RPMI8226 (cell line): Measurements from ENCODE around the gene COMMD7.

Source experiments
- DNase-seq: peaks from one replicate; pipeline ENCODE4 v3.0.0-alpha.2; 2015

Gene COMMD7

GRCh38 chr20:32672982-32673851 is 70.0 kb downstream of the COMMD7 start:
- no peak for DNase-seq

GRCh38 chr20:32672394-32672981 is 70.8 kb downstream of the COMMD7 start:
- DNase-seq: no peak

DNA sequence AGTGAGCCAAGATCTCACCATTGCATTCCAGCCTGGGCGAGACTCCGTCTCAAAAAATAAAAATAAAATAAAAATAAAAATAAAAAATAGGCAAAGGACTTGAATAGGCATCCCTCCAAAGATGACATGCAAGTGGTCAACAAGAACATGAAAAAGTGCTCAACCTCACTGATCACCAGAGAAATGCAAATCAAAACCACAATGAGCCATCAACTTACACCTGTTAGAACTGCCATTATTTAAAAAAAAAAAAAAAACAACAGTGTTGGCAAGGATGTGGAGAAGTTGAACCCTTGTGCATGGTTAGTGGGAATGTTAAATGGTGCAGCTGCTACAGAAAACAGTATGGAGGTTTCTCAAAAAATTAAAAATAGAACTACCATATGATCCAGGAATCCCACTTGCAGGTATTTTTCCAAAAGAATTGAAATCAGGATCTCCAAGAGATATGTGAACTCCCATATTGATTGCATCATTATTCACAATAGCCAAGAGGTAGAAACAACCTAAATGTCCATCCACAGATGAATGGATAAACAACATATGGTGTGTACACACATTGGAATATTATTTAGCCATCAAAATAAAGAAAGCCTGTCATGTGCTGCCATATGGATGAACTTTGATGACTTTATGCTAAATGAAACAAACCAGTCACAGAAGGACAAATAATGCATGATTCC is 72.4 kb downstream of the COMMD7 start:
- DNase-seq: peak; percentile 54

GRCh38 chr20:32667027-32667426 is 76.2 kb downstream of the COMMD7 start:
- no peak for DNase-seq

DNA sequence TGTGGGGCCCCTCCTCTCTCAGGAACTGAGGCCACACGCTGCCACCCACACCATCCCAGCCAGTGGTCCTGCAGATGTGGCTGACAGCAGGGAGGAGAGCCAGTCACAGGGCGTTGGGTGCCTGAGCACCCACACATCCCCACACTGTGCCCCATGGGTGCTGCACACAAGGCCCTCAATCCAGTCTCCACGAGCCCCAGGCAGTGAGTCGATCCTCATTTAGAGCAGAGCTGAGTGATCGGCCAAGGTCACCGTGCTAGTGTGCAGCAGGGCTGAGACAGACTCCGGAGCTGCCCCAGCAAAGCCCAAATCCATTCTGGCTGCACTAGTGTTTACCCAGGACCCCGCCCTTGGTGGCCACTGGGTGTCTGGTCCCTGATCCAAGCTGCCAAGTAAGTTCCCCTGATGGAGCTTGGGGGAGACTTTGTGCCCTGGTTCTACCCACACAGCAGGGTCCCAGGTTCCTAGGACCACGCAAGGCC is 78.5 kb downstream of the COMMD7 start:
- DNase-seq: no peak

DNA sequence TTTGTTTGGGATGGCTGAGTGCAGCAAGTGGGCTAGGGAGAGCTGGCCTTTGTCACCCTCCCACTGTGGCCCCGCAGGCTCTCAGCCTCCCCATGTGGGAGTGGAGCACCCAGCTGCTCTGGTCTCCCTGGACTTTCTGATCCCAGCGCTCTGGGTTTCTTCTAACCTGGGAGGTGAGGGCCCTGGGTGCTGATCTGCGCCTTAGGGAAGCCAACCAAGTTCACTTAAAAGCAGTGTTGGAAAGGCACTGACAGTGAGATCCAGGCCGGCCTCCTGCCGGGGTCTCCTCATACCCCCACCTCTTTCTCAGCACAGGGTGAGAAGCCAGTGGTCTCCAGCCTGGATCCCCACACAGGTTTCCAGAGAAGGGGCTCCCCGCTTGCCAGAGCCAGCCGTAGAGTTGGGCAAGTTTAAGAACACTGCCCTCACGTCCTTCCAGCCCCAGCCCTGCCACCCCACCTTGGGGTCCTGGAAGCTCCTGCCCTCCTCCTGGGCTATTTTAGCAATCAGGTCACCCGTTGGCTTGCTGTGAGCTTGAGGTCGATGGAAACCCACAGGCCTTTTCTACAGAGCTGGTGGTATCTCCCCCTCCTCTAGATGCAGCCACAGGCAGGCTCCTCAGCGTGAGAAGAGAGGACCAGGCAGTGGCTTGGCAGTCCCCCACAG is 79.1 kb downstream of the COMMD7 start:
- DNase-seq: no peak

GRCh38 chr20:32663335-32664011 is 79.8 kb downstream of the COMMD7 start:
- DNase-seq: no peak

- DNase-seq: no peak
These were observed 81.3 kb downstream of the COMMD7 start for GRCh38 chr20:32661820-32662528.

DNA sequence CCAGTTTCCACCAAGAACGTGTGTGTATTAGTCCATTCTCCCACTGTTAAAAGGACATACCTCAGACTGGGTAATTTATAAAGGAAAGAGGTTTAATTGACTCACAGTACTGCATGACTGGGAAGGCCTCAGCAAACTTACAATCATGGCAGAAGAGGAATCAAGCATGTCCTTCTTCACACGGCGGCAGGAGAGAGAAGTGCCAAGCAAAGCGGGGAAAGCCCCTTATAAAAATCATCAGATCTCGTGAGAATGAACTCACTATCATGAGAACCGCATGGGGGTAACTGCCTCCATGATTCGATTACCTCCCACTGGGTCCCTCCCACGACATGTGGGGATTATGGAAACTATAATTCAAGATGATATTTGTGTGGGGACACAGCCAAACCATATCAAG is 82.6 kb downstream of the COMMD7 start:
- DNase-seq: no peak

DNA sequence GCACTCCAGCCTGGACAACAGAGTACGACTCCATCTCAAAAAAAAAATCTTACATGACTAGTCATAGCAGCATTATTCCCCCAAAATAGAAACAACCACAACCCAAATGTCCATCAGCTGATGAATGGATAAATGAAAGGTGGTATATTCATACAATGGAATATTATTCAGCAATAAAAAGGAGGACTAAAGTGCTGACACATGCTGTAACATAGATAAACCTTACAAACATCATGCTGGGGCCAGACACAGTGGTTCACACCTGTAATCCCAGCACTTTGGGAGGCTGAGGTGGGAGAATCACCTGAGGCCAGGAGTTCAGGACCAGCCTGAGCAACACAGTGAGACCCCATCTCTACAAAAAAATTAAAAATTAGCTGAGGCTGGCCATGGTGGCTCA is 86.4 kb downstream of the COMMD7 start:
- no peak for DNase-seq

DNA sequence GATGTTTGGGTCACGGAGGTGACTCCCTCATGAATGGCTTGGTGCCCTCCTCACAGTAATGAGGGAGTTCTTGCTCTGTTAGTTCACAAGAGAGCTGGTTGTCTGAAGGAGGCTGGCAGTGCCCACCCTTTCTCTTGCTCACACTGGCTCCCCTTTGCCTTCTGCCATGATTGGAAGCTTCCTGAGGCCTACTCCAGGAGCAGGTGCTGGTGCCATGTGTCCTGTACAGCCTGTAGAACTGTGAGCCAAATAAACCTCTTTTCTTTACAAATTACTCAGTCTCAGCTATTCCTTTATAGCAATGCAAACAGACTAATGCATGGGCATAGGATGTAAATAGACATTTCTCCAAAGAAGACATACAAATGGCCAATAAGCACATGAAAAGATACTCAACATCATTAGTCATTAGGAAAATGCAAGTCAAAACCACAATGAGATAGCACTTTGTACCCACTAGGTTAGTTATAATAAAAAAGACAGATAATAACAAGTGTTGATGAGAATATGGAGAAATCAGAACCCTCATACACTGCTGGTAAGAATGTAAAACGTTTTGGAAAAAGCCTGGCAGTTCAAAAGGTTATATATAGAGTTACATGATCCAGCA is 87.3 kb downstream of the COMMD7 start:
- no peak for DNase-seq

- DNase-seq: peak; percentile 81
These were observed 90.3 kb downstream of the COMMD7 start for GRCh38 chr20:32652739-32653526.
